Measurements from ENCODE around the gene CARS2. TPM values are rescaled to one million over a fixed set of nuclear protein-coding genes. Genes with fewer than 3 reads are reported as not detected.

CARS2 gene
- total RNA-seq, 1 experiment from 2014 or later = 41.9 TPM

DNA sequence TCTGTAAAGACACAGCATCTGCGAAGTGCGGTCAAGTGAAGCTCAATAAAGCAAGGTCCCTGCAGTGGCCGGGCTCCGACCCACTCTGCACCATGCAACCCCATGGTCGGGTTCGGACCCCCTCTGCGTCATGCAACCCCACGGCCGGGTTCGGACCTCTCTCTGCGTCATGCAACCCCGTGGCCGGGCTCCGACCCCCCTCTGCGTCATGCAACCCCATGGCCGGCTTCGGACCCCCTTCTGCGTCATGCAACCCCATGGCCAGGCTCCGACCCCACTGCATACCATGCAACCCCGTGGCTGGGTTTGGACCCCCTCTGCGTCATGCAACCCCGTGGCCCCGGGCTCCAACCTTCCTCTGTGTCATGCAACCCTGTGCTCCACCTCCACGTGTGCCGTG is 43.8 kb downstream of the CARS2 start:
- no peaks in the 10 kb centered on the region for H3K27me3 Mint-ChIP-seq (ENCODE audit: low read depth)
- no peak overlapping the region for H3K14ac ChIP-seq (ENCODE audit: insufficient read depth, low read length)
- no peaks in the 10 kb centered on the region for H3K27me3 ChIP-seq (ENCODE audit: insufficient read depth, low read length)
- no peak overlapping the region for H3K27ac ChIP-seq (ENCODE audit: insufficient read length, low read depth, low read length)
- no peak overlapping the region for H2AFZ ChIP-seq (ENCODE audit: low read length)
- H3K27ac Mint-ChIP-seq = no peak overlapping the region
- TF ChIP-seq, protein P1, sequence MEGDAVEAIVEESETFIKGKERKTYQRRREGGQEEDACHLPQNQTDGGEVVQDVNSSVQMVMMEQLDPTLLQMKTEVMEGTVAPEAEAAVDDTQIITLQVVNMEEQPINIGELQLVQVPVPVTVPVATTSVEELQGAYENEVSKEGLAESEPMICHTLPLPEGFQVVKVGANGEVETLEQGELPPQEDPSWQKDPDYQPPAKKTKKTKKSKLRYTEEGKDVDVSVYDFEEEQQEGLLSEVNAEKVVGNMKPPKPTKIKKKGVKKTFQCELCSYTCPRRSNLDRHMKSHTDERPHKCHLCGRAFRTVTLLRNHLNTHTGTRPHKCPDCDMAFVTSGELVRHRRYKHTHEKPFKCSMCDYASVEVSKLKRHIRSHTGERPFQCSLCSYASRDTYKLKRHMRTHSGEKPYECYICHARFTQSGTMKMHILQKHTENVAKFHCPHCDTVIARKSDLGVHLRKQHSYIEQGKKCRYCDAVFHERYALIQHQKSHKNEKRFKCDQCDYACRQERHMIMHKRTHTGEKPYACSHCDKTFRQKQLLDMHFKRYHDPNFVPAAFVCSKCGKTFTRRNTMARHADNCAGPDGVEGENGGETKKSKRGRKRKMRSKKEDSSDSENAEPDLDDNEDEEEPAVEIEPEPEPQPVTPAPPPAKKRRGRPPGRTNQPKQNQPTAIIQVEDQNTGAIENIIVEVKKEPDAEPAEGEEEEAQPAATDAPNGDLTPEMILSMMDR (conservative IDR thresholded peaks at IDR 0.05) = no peak
- no peak overlapping the region for H2BK20ac ChIP-seq (ENCODE audit: low read depth, low read length, poor library complexity, severe bottlenecking)
- H3K4me1 ChIP-seq (ENCODE audit: insufficient read depth, low read length) = no peaks in the 10 kb centered on the region
- H3K4me2 ChIP-seq (ENCODE audit: insufficient read depth, insufficient read length, low read length) = no peak overlapping the region
- peaks cover 10% of the 10 kb centered on the region for H3K9me3 ChIP-seq (ENCODE audit: control insufficient read depth, low read depth, low read length)
- H4K20me1 ChIP-seq (ENCODE audit: control insufficient read depth, insufficient read depth, insufficient read length) = no peaks in the 10 kb centered on the region
- H2BK120ac ChIP-seq (ENCODE audit: low read depth, low read length, poor library complexity, severe bottlenecking) = no peak overlapping the region
- no peak overlapping the region for H4K5ac ChIP-seq (ENCODE audit: insufficient read length, low read depth, low read length)
- H2BK5ac ChIP-seq (ENCODE audit: insufficient read length, low read length) = no peak overlapping the region
- H3K23me2 ChIP-seq (ENCODE audit: insufficient read length, low read depth, low read length, poor library complexity, severe bottlenecking) = no peaks in the 10 kb centered on the region
- H3K4ac ChIP-seq (ENCODE audit: low read depth, low read length) = no peak overlapping the region
- H4K8ac ChIP-seq (replicated peaks; ENCODE audit: insufficient read length, low read depth, low read length) = no peak overlapping the region
- H2AK5ac ChIP-seq (ENCODE audit: insufficient read length, low read length) = no peak overlapping the region
- no peak overlapping the region for H3K56ac ChIP-seq (ENCODE audit: insufficient read length, low read depth, low read length)
- peaks cover 39 to 42% of the 10 kb centered on the region in 2 experiments for H3K9me3 Mint-ChIP-seq
- H3K79me2 ChIP-seq (ENCODE audit: insufficient read depth, low read length) = no peaks in the 10 kb centered on the region
- peaks cover 68 to 91% (median 86%) of the 10 kb centered on the region in 3 experiments for H3K36me3 Mint-ChIP-seq (ENCODE audit: insufficient read depth in 1 of 3, low read depth in 3 of 3)
- no peak for DNase-seq
- no peak overlapping the region for H2BK12ac ChIP-seq (ENCODE audit: insufficient read length, low read depth, low read length)
- no peak overlapping the region for H3K23ac ChIP-seq (ENCODE audit: insufficient read length, low read depth, low read length)
- H3K79me1 ChIP-seq (ENCODE audit: insufficient read depth, low read depth, low read length, poor library complexity, severe bottlenecking) = no peaks in the 10 kb centered on the region
- H2BK15ac ChIP-seq (ENCODE audit: low read depth, low read length) = no peak overlapping the region
- H3K9ac ChIP-seq (ENCODE audit: extremely low read depth, insufficient read length, low read length) = no peak overlapping the region
- no CpG with 5 or more reads among the region's 25 CpGs for WGBS (ENCODE audit: extremely low coverage, insufficient read length, low lambda C conversion rate)
- no peak overlapping the region for H4K91ac ChIP-seq (ENCODE audit: insufficient read length, low read depth, low read length)
- no peak overlapping the region for H3T11ph ChIP-seq (ENCODE audit: low read length)
- H3K18ac ChIP-seq (ENCODE audit: insufficient read length, low read depth, low read length) = no peak overlapping the region
- H3K4me3 Mint-ChIP-seq = no peak overlapping the region
- no peaks in the 10 kb centered on the region for H3K4me1 Mint-ChIP-seq
